ENCODE measurements around the gene TMEM185B.
"Not testable (repeated sequence)": the region's sequence is repeated elsewhere in the genome, so short reads cannot be mapped to it uniquely, and the experiment has no call there.

TMEM185B gene

GRCh38 chr2:120204945-120205670 is 18.1 kb downstream of the TMEM185B start:
- no peak for DNase-seq

- DNase-seq: no peak
These were observed 18.8 kb downstream of the TMEM185B start for GRCh38 chr2:120204417-120204816.

GRCh38 chr2:120204022-120204405 is 19.2 kb downstream of the TMEM185B start:
- DNase-seq: no peak

GRCh38 chr2:120203251-120204021 is 19.8 kb downstream of the TMEM185B start:
- no peak for DNase-seq

- not testable (repeated sequence) for DNase-seq
These were observed 23.3 kb downstream of the TMEM185B start for GRCh38 chr2:120199817-120200459.

- no peak for DNase-seq
These were observed 27.6 kb downstream of the TMEM185B start for GRCh38 chr2:120195553-120195952.

GRCh38 chr2:120192280-120192679 is 30.9 kb downstream of the TMEM185B start:
- DNase-seq: no peak

GRCh38 chr2:120189189-120189588 is 34.0 kb downstream of the TMEM185B start:
- no peak for DNase-seq

- DNase-seq: no peak
These were observed 41.1 kb downstream of the TMEM185B start for GRCh38 chr2:120182019-120182560.

- no peak for DNase-seq
These were observed 43.1 kb downstream of the TMEM185B start for GRCh38 chr2:120180066-120180465.

- no peak for DNase-seq
These were observed 43.8 kb downstream of the TMEM185B start for GRCh38 chr2:120179396-120179795.

- DNase-seq: no peak
These were observed 45.2 kb downstream of the TMEM185B start for GRCh38 chr2:120177973-120178372.

GRCh38 chr2:120177001-120177621 is 46.1 kb downstream of the TMEM185B start:
- no peak for DNase-seq

- no peak for DNase-seq
These were observed 46.7 kb downstream of the TMEM185B start for GRCh38 chr2:120176526-120176925.

- peak; percentile 62 for DNase-seq
These were observed 48.1 kb downstream of the TMEM185B start for GRCh38 chr2:120174963-120175581.
